Neural progenitor cell (in vitro differentiated cells): ENCODE measurements around the gene RLN3. TPM values are rescaled to one million over a fixed set of nuclear protein-coding genes. Genes with fewer than 3 reads are reported as not detected.

ENCODE experiments used
- DNase-seq: peaks from one replicate; pipeline ENCODE4 v3.0.0-alpha.2; 2016; ENCODE audit warnings: low spot score
- H2AFZ ChIP-seq: fragments of 200-600 bp; sonication (generic); replicated peaks from 2 replicates; pipeline ENCODE4 v1.6.1; 2016; ENCODE audit warnings: antibody characterized with exemption
- H3F3A ChIP-seq: fragments of 200-600 bp; sonication (generic); 2 replicates; pipeline ENCODE4 v1.6.1; 2016; ENCODE audit warnings: antibody characterized with exemption, low read depth
- H3K27ac ChIP-seq: fragments of 200-600 bp; sonication (generic); 2 replicates; pipeline ENCODE4 v1.5.1; 2016; ENCODE audit warnings: mild to moderate bottlenecking
- H3K27me3 ChIP-seq: fragments of 200-600 bp; sonication (generic); 2 replicates; pipeline ENCODE4 v1.6.1; 2016; ENCODE audit warnings: mild to moderate bottlenecking, moderate library complexity
- H3K36me3 ChIP-seq: fragments of 200-600 bp; sonication (generic); 2 replicates; pipeline ENCODE4 v1.5.1; 2016
- H3K4me1 ChIP-seq: fragments of 200-600 bp; sonication (generic); 2 replicates; pipeline ENCODE4 v1.6.1; 2016; ENCODE audit warnings: mixed run types
- H3K4me2 ChIP-seq: fragments of 200-600 bp; sonication (generic); 2 replicates; pipeline ENCODE4 v1.6.1; 2016
- H3K4me3 ChIP-seq: fragments of 200-600 bp; sonication (generic); 2 replicates; pipeline ENCODE4 v1.5.1; 2016
- H3K79me2 ChIP-seq: fragments of 200-600 bp; sonication (generic); 2 replicates; pipeline ENCODE4 v1.6.1; 2016; ENCODE audit warnings: low read depth
- H3K9ac ChIP-seq: fragments of 200-600 bp; sonication (generic); 2 replicates; pipeline ENCODE4 v1.6.1; 2016
- H3K9me3 ChIP-seq: fragments of 200-600 bp; sonication (generic); 2 replicates; pipeline ENCODE4 v1.5.1; 2016; ENCODE audit warnings: low read depth
- H4K20me1 ChIP-seq: fragments of 200-600 bp; sonication (generic); 2 replicates; pipeline ENCODE4 v1.6.1; 2016; ENCODE audit warnings: low read depth
- H3K27ac Mint-ChIP-seq: 3 replicates; pipeline ENCODE4 v1.8.0; 2021; ENCODE audit warnings: mixed read lengths
- H3K27me3 Mint-ChIP-seq: 2 replicates; pipeline ENCODE4 v1.8.0; 2022; ENCODE audit warnings: low read depth, mild to moderate bottlenecking, inconsistent platforms, moderate library complexity, mixed read lengths; ENCODE audit not compliant: insufficient read depth
- H3K36me3 Mint-ChIP-seq: 3 replicates; pipeline ENCODE4 v1.8.0; 2021; ENCODE audit warnings: mixed read lengths
- H3K4me1 Mint-ChIP-seq: 3 replicates; pipeline ENCODE4 v1.8.0; 2021; ENCODE audit warnings: mixed read lengths
- H3K4me3 Mint-ChIP-seq: 3 replicates; pipeline ENCODE4 v1.8.0; 2021; ENCODE audit warnings: mild to moderate bottlenecking, moderate library complexity, mixed read lengths
- H3K9me3 Mint-ChIP-seq: 3 replicates; pipeline ENCODE4 v1.8.0; 2020; ENCODE audit warnings: mixed read lengths
- CTCF ChIP-seq: fragments of 200-600 bp; sonication (generic); IDR thresholded peaks from 2 replicates; pipeline ENCODE4 v1.5.1; 2017; ENCODE audit warnings: antibody characterized with exemption, mild to moderate bottlenecking
- EZH2 ChIP-seq: fragments of 200-600 bp; sonication (generic); IDR thresholded peaks from 2 replicates; pipeline ENCODE4 v1.6.1; 2017; ENCODE audit warnings: antibody characterized with exemption, mild to moderate bottlenecking, moderate library complexity
- EZH2phosphoT487 ChIP-seq: fragments of 200-600 bp; sonication (generic); IDR thresholded peaks from 2 replicates; pipeline ENCODE4 v1.6.1; 2017; ENCODE audit warnings: antibody characterized with exemption
- total RNA-seq: library from RNA; depleted of rRNA; stranded (reverse); fragments of >200 nt; gene quantifications from 2 replicates; pipeline ENCODE4 v1.2.3, GENCODE V29; 2015; ENCODE audit warnings: low replicate concordance

The RLN3 gene
- total RNA-seq, 1 donor from 2014 or later: not detected

GRCh38 chr19:13983213-13983889 is 44.6 kb upstream of the RLN3 start:
- no peak for DNase-seq
- Histone ChIP-seq H3K36me3 (no peaks in the 10 kb centered on the region), H3K27ac (no peak overlapping the region), H4K20me1 (peaks cover 7% of the 10 kb centered on the region), H2AFZ (no peak overlapping the region), H3K9me3 (no peaks in the 10 kb centered on the region), H3K79me2 (no peaks in the 10 kb centered on the region), H3K4me2 (no peak overlapping the region), H3K4me3 (no peak overlapping the region), H3K9ac (no peak overlapping the region), H3K4me1 (peaks cover 24% of the 10 kb centered on the region), H3K27me3 (peaks cover 6% of the 10 kb centered on the region), H3F3A (peaks cover 5% of the 10 kb centered on the region)
- H3K4me3 Mint-ChIP-seq: no peak overlapping the region
- peaks cover 20% of the 10 kb centered on the region for H3K4me1 Mint-ChIP-seq
- H3K27ac Mint-ChIP-seq: no peak overlapping the region
- peaks cover 2% of the 10 kb centered on the region for H3K36me3 Mint-ChIP-seq
- H3K9me3 Mint-ChIP-seq: no peaks in the 10 kb centered on the region
- TF ChIP-seq EZH2 (no peak), CTCF (no peak), EZH2phosphoT487 (no peak)
- H3K27me3 Mint-ChIP-seq: peaks cover 7% of the 10 kb centered on the region

GRCh38 chr19:13984186-13984585 is 43.8 kb upstream of the RLN3 start:
- Histone ChIP-seq H3K27ac (no peak overlapping the region), H3K4me3 (no peak overlapping the region), H3K27me3 (peaks cover 6% of the 10 kb centered on the region), H4K20me1 (peaks cover 7% of the 10 kb centered on the region), H3K36me3 (no peaks in the 10 kb centered on the region), H3K4me2 (no peak overlapping the region), H3K9me3 (no peaks in the 10 kb centered on the region), H3F3A (peaks cover 5% of the 10 kb centered on the region), H3K79me2 (no peaks in the 10 kb centered on the region), H3K4me1 (peaks cover 23% of the 10 kb centered on the region), H3K9ac (no peak overlapping the region), H2AFZ (no peak overlapping the region)
- Mint-ChIP-seq H3K9me3 (no peaks in the 10 kb centered on the region), H3K27me3 (peaks cover 7% of the 10 kb centered on the region), H3K27ac (no peak overlapping the region), H3K4me3 (no peak overlapping the region), H3K36me3 (peaks cover 2% of the 10 kb centered on the region), H3K4me1 (peaks cover 24% of the 10 kb centered on the region)
- TF ChIP-seq EZH2phosphoT487 (no peak), EZH2 (no peak), CTCF (no peak)
- peak; percentile 33 for DNase-seq

GRCh38 chr19:13984875-13985741 is 42.8 kb upstream of the RLN3 start:
- Histone ChIP-seq H3K79me2 (no peaks in the 10 kb centered on the region), H3K9me3 (no peaks in the 10 kb centered on the region), H3K27me3 (no peaks in the 10 kb centered on the region), H3K9ac (no peak overlapping the region), H3K27ac (no peak overlapping the region), H3F3A (no peaks in the 10 kb centered on the region), H3K4me2 (no peak overlapping the region), H3K4me1 (peaks cover 17% of the 10 kb centered on the region), H3K4me3 (no peak overlapping the region), H4K20me1 (peaks cover 11% of the 10 kb centered on the region), H3K36me3 (no peaks in the 10 kb centered on the region), H2AFZ (no peak overlapping the region)
- no peaks in the 10 kb centered on the region for H3K9me3 Mint-ChIP-seq
- peaks cover 25% of the 10 kb centered on the region for H3K4me1 Mint-ChIP-seq
- H3K36me3 Mint-ChIP-seq: peaks cover 6% of the 10 kb centered on the region
- H3K27me3 Mint-ChIP-seq: peaks cover 2% of the 10 kb centered on the region
- H3K27ac Mint-ChIP-seq: peak overlapping the region; percentile 82
- TF ChIP-seq CTCF (no peak), EZH2phosphoT487 (no peak), EZH2 (no peak)
- no peak for DNase-seq
- H3K4me3 Mint-ChIP-seq: no peak overlapping the region
